Putamen (tissue), 1 donor: Measurements from ENCODE around the gene FBLL1.
"Not testable (repeated sequence)": the region's sequence is repeated elsewhere in the genome, so short reads cannot be mapped to it uniquely, and the experiment has no call there.

Experiments
- DNase-seq: peaks from one replicate; pipeline ENCODE4 v3.0.0-alpha.2; 2016; ENCODE audit warnings: low spot score

Gene FBLL1

DNA sequence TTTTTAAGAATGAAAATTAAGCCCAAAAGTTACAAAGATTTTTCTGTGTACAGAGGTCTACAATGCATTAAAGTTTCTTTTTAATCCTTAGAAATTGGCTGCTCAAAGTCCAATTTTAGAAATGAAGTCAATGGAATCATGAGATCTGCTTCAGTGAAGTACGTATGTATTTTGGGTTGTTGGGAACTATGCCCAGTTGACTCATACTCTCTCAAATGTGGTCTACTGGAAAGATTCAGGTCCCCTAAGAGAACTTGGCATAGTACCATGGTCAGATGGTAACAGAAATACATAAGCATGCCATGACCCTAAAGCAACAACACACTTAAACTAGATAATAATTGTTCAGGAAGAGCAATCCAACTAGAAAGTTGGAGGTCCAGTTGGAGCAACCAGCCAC, 23.0 kb downstream of the FBLL1 start:
- DNase-seq, result no peak

DNA sequence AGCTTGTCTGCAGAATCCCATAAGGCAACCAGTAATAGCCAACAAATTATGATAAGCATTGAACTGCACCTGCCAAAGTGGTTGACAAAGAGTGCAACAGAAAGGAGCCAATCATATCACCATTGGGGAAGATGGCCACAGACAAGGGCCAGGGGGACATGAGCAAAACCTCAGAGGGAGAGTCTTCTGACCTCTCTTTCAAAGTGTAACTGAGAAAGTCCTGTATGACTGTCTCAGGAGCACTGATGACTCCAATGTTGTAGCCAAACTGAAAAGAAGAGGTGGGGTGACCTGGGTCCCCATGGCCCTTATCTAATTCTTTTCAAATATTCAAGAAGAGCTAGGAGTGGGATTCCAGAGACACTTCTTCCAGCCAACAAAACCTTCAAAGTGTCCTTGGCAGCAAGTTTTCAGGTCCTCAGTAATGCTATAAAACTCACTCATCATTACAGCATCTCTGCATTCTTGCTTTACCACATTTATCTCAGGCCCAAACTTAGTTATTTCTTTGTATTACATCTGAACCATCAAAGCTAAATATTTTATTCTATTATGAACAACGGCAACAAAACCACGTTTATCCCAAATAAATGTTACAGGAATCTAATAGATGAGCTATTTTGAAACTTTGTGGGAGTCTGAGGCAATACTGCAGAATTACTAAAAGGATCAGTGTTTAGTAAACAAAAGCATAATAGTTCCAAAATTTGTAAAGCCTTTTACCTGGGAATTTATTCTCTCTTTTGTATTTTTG, 24.4 kb downstream of the FBLL1 start:
- DNase-seq, result no peak

DNA sequence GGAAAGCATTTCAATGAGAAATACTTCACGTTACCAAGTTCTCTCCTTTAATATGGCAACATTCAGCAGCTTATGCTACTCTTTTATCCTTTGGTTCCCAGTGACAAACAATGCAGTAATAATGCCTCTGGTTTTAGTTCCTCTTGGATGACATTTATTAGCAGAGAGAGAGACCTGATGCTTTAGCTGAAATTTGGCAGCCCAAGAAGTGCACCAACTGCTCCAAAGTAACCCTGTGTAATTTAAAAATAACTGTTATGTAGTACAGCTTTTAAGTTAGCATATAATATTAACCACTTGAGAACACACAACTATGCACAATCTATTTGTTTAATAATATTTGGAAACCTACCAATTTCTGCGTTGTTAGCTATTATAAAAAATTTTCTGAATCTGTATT, 28.3 kb downstream of the FBLL1 start:
- no peak for DNase-seq

DNA sequence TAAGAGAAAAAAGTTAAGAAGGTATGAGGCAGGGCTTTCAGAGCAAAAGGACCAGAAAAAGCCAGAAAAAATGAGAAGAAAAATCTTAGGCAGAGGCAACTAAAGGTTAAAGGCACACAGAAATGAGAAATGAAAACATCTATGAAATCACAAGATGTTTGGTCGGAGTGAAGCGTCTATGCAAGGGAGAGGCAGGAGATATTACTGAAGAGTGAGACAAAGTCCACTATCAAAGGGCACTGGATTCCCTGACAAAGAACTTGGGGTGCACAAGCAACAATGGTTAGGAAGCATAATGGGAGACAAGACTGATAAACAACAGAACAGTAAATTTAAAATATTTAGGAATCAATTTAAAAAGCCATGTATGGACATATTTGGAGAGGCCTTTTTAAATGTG, 33.2 kb downstream of the FBLL1 start:
- no peak for DNase-seq

DNA sequence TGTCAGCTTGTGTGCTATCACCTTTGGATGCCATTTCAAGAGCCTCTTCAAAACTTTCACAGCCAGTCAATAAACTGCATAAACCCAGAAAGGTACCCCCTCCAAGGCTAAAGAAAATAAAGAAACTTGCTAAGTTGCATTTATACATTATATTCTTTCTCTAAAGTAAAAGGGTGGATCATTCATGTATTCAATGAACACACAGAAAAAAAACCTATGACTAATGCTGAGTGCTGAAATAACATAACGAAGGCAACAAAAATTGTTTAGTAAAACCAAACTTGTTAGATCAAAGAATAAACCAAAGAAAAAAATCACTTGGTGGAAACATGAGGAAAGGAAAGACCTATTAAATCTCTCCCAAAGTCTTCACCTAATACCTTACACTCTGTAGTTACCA, 34.9 kb downstream of the FBLL1 start:
- DNase-seq, result no peak

DNA sequence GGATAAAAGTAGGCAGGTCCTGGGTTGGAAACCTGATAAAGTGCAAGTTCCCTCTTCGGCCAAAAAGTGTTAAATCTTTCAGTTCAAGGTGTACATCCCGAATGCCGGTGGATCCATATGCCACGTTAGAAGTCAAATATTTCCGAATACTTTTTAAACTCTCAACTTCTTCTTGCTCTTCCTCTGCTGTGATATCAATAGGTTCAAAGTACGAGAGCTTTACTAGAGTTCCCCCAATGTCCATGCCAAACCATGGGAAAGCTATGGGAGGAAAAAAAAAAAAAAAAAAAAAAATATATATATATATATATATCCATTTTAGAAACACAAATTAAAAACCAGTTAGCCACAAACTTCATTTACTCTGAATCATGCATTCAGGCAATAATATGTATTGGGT, 39.6 kb downstream of the FBLL1 start:
- no peak for DNase-seq

DNA sequence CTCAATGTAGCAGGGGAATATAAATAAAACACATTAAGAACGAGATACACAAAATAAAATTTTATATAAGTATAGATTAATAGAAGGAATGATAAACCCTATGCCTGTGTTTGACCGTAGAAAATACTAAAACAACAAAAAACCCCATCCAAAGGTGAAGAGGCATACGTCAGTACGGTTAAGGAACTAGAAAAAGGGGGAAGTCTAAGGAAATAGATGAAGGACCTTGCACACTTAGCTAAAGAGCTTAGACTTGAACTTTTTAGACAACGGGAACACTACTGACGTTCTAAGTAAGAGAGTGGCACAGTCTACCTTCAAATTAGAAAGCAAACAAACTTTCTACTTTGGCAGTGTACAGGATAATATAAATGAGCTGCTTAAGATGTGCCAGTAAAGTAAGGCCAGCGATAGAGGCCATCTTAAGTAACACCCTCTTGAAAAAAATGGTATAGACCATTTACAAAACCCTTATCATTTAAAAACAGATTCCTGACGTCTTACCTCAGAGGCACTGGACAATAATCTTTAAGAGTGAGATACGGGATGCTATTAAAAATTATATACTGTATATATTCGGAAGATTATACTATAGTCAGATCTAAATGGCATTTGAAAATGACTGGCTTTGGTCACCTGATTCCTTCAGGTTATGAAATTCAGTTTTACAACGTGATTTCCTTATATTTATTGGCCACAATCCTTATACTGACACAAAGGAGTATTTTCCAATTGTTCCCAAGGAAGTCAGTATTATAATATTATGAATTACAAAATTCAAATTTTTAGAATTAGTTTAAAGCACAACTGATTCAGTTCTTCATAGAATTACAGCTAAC, 41.6 kb downstream of the FBLL1 start:
- no peak for DNase-seq

DNA sequence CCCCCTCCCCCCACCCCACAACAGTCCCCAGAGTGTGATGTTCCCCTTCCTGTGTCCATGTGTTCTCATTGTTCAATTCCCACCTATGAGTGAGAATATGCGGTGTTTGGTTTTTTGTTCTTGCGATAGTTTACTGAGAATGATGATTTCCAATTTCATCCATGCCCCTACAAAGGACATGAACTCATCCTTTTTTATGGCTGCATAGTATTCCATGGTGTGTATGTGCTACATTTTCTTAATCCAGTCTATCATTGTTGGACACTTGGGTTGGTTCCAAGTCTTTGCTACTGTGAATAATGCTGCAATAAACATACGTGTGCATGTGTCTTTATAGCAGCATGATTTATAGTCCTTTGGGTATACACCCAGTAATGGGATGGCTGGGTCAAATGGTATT, 44.6 kb downstream of the FBLL1 start:
- DNase-seq, result not testable (repeated sequence)

DNA sequence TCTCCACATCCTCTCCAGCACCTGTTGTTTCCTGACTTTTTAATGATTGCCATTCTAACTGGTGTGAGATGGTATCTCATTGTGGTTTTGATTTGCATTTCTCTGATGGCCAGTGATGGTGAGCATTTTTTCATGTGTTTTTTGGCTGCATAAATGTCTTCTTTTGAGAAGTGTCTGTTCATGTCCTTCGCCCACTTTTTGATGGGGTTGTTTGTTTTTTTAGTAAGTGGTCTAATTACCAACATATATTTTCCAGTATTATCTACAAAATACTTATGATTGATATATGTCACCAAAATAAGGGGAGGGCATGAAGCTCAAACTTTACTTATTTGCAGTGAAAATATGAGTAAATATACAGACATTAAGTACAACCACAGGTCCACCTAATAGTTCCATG, 45.1 kb downstream of the FBLL1 start:
- DNase-seq, result not testable (repeated sequence)

DNA sequence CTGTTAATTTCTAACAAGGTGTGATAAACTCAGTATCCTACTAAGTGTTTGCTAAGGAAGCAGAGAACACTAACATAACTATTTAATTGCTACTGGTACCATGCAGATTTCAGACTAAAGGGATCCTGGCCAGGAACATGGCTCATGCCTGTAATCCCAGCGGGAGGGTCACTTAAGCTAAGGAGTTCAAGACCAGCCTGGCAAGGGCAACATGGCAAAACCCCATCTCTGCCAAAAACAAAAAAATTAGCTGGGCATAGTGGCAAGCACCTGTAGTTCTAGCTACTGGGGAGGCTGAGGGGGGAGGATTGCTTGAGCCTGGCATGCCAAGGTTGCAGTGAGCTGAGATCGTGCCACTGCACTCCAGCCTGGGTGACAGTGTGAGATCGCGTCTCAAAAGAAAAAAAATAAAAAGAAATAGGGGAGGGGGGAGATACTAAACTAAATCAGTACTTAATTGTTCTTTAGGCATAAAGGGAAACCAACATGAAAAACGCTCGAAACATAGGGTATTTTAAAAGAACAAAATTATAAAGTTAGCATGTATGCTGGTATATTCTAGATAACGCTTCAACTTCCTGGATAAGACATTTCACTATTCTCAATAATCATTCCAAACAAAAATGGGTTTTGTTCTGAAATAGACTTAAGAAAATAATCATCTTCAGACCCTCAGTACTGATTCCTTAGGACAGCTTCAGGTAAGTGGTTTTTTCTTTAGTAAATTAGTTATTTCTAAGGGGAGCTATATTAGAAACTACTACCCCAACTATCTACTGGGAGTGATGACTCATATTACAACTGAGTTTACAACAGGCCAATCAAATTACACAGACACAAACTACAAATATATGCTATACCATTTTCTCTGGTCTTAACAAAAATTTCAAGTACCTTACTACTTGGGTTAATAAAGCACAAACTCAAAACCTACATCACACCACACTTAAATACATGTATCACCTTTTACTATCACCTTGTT, 46.6 kb downstream of the FBLL1 start:
- DNase-seq, result no peak

DNA sequence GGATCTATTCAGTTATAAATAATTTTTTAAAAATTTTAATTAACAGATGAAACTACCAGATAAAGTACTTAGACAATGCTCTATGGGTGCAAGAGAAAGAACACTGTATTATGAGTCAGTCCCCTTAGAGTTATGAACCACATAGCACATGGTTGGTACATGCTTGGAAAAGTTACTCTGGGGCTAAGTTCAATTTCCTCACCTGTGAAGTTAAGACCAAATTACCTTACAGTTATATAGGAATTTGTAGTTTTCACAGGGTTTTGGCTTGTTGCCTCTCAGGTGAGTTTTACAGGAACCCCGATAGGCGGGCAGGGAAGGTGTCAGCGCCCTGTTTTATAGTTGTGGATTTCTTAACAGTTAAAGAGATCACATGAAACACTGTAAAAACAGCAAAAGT, 48.9 kb downstream of the FBLL1 start:
- no peak for DNase-seq

DNA sequence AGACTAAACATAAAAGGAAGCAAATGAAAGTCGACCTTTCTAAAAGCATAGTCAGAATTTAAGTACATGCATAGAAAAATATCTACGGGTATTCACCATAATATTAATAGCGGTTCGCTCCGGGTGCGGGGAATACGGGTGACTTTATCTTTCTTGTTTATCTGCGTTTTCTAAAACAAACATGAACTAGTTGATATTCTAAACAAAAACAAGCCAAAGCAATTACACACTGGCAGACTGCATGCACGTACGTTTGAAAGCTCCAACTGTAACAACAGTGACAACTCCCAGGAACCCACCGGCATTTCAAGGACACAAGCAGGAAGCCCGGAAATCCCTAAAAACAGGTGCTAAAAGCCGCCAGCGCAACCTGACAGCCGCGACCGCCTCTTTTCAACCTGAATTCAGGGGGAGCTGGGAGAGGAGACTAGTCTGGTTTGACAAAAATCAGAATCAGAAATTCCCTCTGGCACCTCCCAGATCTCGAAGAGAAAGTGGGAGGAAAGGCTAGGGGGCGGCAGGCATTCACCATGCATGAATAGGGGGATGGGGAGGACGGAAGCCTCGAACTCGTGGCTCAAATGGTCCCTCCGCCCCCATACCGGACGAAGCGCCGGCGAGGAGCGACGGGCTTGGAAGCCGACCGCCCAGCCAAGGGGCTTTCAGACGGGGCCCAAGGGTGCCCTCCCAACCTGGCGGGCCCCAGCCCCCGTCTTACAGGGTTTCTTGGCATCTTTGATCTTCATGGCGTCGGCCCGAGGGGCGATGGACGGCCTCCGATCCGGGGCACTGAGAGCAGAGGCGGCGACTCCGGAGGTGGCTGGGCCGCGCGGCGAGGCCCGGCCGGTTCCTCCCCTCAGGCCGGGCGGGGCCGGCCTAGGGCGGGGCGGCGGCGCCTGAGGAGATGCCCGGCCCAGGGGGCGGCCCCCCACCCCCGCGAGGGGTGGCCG, 49.7 kb downstream of the FBLL1 start, which contains the start of gene PANK3:
Gene PANK3, minus strand, starts transcription at position 831 of the 950 bp plus-strand sequence. Its CDS starts 85 bp downstream, at position 746.
- peak; percentile 67 for DNase-seq

DNA sequence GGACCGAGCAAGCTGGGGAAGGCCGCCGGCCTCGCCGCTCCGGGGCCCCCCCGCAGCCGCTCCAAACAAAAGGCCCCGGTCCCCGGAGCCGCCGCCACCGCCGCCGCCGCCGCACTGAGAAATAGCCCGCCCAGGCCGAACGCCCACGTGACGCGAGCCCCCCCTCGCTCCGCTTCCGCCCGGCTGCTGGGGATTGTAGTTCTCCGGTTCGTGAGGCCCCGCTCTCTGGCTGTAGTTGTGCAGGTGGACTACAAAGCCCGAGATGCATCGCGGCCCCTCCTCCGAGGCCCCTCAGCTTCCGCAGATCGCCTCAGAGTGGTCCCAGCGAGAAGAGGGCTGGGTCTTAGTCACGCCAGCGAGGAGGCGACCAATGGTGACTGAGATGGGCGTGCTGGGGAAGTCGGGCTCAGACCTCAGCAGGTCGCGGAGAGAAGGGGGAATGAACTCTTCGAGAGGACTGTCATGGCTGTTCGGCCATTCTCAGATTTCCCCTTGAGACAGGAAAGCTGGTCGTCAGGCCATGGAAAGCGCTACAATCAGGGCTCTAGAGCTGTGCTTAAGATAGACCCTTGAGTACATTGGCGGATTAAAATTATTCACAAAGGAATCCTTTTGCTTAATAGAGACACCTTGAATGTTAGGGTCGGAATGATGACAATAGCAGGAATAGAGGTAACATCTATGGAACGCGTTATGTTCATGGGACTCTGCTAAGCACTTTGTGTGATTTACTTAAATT, 50.6 kb downstream of the FBLL1 start:
- peak; percentile 100 for DNase-seq

DNA sequence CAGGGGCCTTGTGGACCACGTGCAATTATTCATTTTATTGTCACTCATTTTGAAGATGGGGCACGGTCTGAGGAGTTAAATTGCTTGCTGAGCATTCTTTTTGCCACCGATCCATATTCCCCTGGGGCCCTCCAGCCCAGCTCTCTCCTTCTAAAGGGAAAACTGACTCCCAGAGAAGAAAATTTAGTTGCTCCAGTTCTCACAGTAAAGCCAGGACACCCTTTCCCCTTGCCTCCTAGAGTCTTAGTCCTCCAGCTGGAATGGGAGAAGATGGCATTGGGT, 51.1 kb downstream of the FBLL1 start:
- DNase-seq, result no peak
